GM10847 (cell line): Measurements from ENCODE around the gene TRIM34.

Experiments
- POLR2A ChIP-seq: IDR thresholded peaks from 2 replicates; pipeline ENCODE4 v1.6.1; 2011; ENCODE audit not compliant: insufficient read length; ENCODE audit errors: extremely low read depth

The TRIM34 gene

GRCh38 chr11:5666402-5666793 lies 41.6 kb downstream of the TRIM34 start:
- TF ChIP-seq POLR2A: no peak

- no peak for TF ChIP-seq POLR2A
These were observed 47.0 kb downstream of the TRIM34 start for GRCh38 chr11:5671831-5672230.

GRCh38 chr11:5674391-5674790 lies 49.6 kb downstream of the TRIM34 start:
- TF ChIP-seq POLR2A: no peak

GRCh38 chr11:5679811-5680210 lies 55.0 kb downstream of the TRIM34 start:
- no peak for TF ChIP-seq POLR2A

GRCh38 chr11:5684036-5684645 lies 59.3 kb downstream of the TRIM34 start:
- TF ChIP-seq POLR2A: no peak

GRCh38 chr11:5684646-5685362 lies 60.0 kb downstream of the TRIM34 start, which contains the start of gene TRIM5:
Gene TRIM5, minus strand, starts transcription at chr11:5685074. Its CDS starts 4,897 bp downstream, at chr11:5680177.
- peak; percentile 67 for TF ChIP-seq POLR2A

- TF ChIP-seq POLR2A: no peak
These were observed 61.6 kb downstream of the TRIM34 start for GRCh38 chr11:5686426-5686825.

- no peak for TF ChIP-seq POLR2A
These were observed 63.7 kb downstream of the TRIM34 start for GRCh38 chr11:5688482-5688881.

- no peak for TF ChIP-seq POLR2A
These were observed 64.8 kb downstream of the TRIM34 start, which contains the start of gene TRIM22 for GRCh38 chr11:5689551-5689983. Gene TRIM22, plus strand, starts transcription at chr11:5689790. Its CDS starts 6,443 bp downstream, at chr11:5696233.

GRCh38 chr11:5690216-5690615 lies 65.4 kb downstream of the TRIM34 start:
- no peak for TF ChIP-seq POLR2A

GRCh38 chr11:5690736-5691135 lies 65.9 kb downstream of the TRIM34 start:
- TF ChIP-seq POLR2A: no peak

- TF ChIP-seq POLR2A: no peak
These were observed 67.2 kb downstream of the TRIM34 start for GRCh38 chr11:5691964-5692361.
